Testis (tissue), 3 donors: ENCODE measurements around the gene DEXI. TPM values are rescaled to one million over a fixed set of nuclear protein-coding genes. Genes with fewer than 3 reads are reported as not detected.

Experiments
- DNase-seq: peaks from one replicate; pipeline ENCODE4 v3.0.0-alpha.2; 2019
- H3K27ac ChIP-seq, 2 donors: fragments of 200-600 bp; sonication (generic); one replicate each; pipeline ENCODE4 v1.5.1; 2019
- H3K27me3 ChIP-seq: fragments of 200-600 bp; sonication (generic); one replicate; pipeline ENCODE4 v1.5.1; 2019
- H3K36me3 ChIP-seq: fragments of 200-600 bp; sonication (generic); one replicate; pipeline ENCODE4 v1.5.1; 2017; ENCODE audit warnings: low read depth; ENCODE audit errors: missing control alignments
- H3K4me1 ChIP-seq: fragments of 200-600 bp; sonication (generic); one replicate; pipeline ENCODE4 v1.5.1; 2019
- H3K4me3 ChIP-seq, 2 donors: fragments of 200-600 bp; sonication (generic); one replicate each; pipeline ENCODE4 v1.5.1; 2017 to 2019
- H3K9me3 ChIP-seq: fragments of 200-600 bp; sonication (generic); one replicate; pipeline ENCODE4 v1.5.1; 2017
- CTCF ChIP-seq, 3 experiments: fragments of 450-650 bp in 2 of 3; fragments of 200-600 bp in 1 of 3; sonication (generic) in 1 of 3; IDR thresholded peaks; one replicate each; pipeline ENCODE4 v1.5.1; 2016 to 2019; ENCODE audit warnings: antibody characterized with exemption in 3 of 3, mild to moderate bottlenecking in 2 of 3, moderate library complexity in 1 of 3
- POLR2A ChIP-seq: fragments of 450-650 bp; IDR thresholded peaks from one replicate; pipeline ENCODE4 v1.6.1; 2017; ENCODE audit warnings: antibody characterized with exemption, mild to moderate bottlenecking, moderate library complexity
- WGBS, 2 donors: methylation state at CpG; one replicate each; pipeline ENCODE4 v1.1.5; 2018; 5-methylcytosine and 5-hydroxymethylcytosine counted together
- intact Hi-C: fragments of 100-400 bp; cut with DNase I; formaldehyde crosslinking; loops from one replicate; pipeline ENCODE4 v1.15.1; 2023; ENCODE audit warnings: low total_unique reads
- polyA plus RNA-seq: library from polyadenylated mRNA; stranded (reverse); fragments of 350-450 nt; fragmentation: Illumina TruSeq; extraction: RNeasy Lipid Tissue Mini Kit (QIAGEN cat#74804); gene quantifications from one replicate; pipeline ENCODE4 v1.2.3, GENCODE V29; 2014; ENCODE audit warnings: low read depth, low replicate concordance; ENCODE audit not compliant: insufficient read depth
- total RNA-seq, 2 donors: library from RNA; depleted of rRNA; stranded (reverse); fragments of >200 nt; gene quantifications; one replicate each; pipeline ENCODE4 v1.2.3, GENCODE V29; 2016

DEXI gene
- total and polyA plus RNA-seq, 3 donors from 2014 or later, result 30.0 to 57.4 (median 39.0) TPM

GRCh38 chr16:10978871-10979446, 36.7 kb upstream of the DEXI start:
- H3K4me1 ChIP-seq, result peaks cover 19% of the 10 kb centered on the region
- H3K27me3 ChIP-seq, result no peaks in the 10 kb centered on the region
- WGBS, 2 donors, result 80 to 85% methylated on average over 14 of the region's 14 CpGs
- H3K4me3 ChIP-seq, result no peak overlapping the region
- H3K9me3 ChIP-seq, result no peaks in the 10 kb centered on the region
- no peaks in the 10 kb centered on the region for H3K36me3 ChIP-seq
- intact Hi-C loops, result no loop called here
- TF ChIP-seq POLR2A, result no peak
- no peak for TF ChIP-seq CTCF (IDR thresholded peaks at IDR 0.05)
- no peak for DNase-seq
- H3K27ac ChIP-seq, result no peak overlapping the region

- peaks cover 19% of the 10 kb centered on the region for H3K4me1 ChIP-seq
- no peak for DNase-seq
- 96% methylated on average over 5 to 6 of the region's 6 CpGs for WGBS, 2 donors
- H3K36me3 ChIP-seq, result no peaks in the 10 kb centered on the region
- no peak overlapping the region for H3K27ac ChIP-seq
- no peaks in the 10 kb centered on the region for H3K9me3 ChIP-seq
- intact Hi-C loops, result no loop called here
- TF ChIP-seq POLR2A, result no peak
- TF ChIP-seq CTCF (IDR thresholded peaks at IDR 0.05), result no peak
- no peaks in the 10 kb centered on the region for H3K27me3 ChIP-seq
- H3K4me3 ChIP-seq, result no peak overlapping the region
Measured at GRCh38 chr16:10978124-10978523, 35.9 kb upstream of the DEXI start.

GRCh38 chr16:10976634-10977033, 34.4 kb upstream of the DEXI start:
- no peaks in the 10 kb centered on the region for H3K27me3 ChIP-seq
- peaks cover 30% of the 10 kb centered on the region for H3K4me1 ChIP-seq
- DNase-seq, result no peak
- H3K36me3 ChIP-seq, result no peaks in the 10 kb centered on the region
- H3K9me3 ChIP-seq, result no peaks in the 10 kb centered on the region
- H3K27ac ChIP-seq, result no peak overlapping the region
- intact Hi-C loops, result no loop called here
- no peak overlapping the region for H3K4me3 ChIP-seq
- 97% methylated on average over 3 of the region's 3 CpGs; no CpG with 5 or more reads in 1 of the 2 donors for WGBS, 2 donors
- TF ChIP-seq POLR2A (no peak), CTCF (IDR thresholded peaks at IDR 0.05) (no peak)

GRCh38 chr16:10972819-10973464, 30.7 kb upstream of the DEXI start:
- DNase-seq, result no peak
- intact Hi-C loops, result loop anchor here (5.0 kb wide), 1 partner anchor 284 kb away; the partner anchor contains the start of gene SOCS1
- 82 to 87% methylated on average over 12 of the region's 12 CpGs for WGBS, 2 donors
- H3K27ac ChIP-seq, result no peak overlapping the region
- H3K9me3 ChIP-seq, result no peaks in the 10 kb centered on the region
- no peaks in the 10 kb centered on the region for H3K27me3 ChIP-seq
- TF ChIP-seq CTCF (IDR thresholded peaks at IDR 0.05) (no peak), POLR2A (no peak)
- H3K4me3 ChIP-seq, result no peak overlapping the region
- H3K36me3 ChIP-seq, result no peaks in the 10 kb centered on the region
- H3K4me1 ChIP-seq, result peaks cover 12% of the 10 kb centered on the region
